ENCODE results near the gene NBL1. TPM values are rescaled to one million over a fixed set of nuclear protein-coding genes. Genes with fewer than 3 reads are reported as not detected.

NBL1 gene
- total and polyA plus RNA-seq, 9 of the 15 experiments (the other 6 are each of a cell fraction or from before 2014, with no cell fraction given), result 0.10 to 3.7 (median 1.8) TPM; not detected in 1

- TF ChIP-seq, protein P1, sequence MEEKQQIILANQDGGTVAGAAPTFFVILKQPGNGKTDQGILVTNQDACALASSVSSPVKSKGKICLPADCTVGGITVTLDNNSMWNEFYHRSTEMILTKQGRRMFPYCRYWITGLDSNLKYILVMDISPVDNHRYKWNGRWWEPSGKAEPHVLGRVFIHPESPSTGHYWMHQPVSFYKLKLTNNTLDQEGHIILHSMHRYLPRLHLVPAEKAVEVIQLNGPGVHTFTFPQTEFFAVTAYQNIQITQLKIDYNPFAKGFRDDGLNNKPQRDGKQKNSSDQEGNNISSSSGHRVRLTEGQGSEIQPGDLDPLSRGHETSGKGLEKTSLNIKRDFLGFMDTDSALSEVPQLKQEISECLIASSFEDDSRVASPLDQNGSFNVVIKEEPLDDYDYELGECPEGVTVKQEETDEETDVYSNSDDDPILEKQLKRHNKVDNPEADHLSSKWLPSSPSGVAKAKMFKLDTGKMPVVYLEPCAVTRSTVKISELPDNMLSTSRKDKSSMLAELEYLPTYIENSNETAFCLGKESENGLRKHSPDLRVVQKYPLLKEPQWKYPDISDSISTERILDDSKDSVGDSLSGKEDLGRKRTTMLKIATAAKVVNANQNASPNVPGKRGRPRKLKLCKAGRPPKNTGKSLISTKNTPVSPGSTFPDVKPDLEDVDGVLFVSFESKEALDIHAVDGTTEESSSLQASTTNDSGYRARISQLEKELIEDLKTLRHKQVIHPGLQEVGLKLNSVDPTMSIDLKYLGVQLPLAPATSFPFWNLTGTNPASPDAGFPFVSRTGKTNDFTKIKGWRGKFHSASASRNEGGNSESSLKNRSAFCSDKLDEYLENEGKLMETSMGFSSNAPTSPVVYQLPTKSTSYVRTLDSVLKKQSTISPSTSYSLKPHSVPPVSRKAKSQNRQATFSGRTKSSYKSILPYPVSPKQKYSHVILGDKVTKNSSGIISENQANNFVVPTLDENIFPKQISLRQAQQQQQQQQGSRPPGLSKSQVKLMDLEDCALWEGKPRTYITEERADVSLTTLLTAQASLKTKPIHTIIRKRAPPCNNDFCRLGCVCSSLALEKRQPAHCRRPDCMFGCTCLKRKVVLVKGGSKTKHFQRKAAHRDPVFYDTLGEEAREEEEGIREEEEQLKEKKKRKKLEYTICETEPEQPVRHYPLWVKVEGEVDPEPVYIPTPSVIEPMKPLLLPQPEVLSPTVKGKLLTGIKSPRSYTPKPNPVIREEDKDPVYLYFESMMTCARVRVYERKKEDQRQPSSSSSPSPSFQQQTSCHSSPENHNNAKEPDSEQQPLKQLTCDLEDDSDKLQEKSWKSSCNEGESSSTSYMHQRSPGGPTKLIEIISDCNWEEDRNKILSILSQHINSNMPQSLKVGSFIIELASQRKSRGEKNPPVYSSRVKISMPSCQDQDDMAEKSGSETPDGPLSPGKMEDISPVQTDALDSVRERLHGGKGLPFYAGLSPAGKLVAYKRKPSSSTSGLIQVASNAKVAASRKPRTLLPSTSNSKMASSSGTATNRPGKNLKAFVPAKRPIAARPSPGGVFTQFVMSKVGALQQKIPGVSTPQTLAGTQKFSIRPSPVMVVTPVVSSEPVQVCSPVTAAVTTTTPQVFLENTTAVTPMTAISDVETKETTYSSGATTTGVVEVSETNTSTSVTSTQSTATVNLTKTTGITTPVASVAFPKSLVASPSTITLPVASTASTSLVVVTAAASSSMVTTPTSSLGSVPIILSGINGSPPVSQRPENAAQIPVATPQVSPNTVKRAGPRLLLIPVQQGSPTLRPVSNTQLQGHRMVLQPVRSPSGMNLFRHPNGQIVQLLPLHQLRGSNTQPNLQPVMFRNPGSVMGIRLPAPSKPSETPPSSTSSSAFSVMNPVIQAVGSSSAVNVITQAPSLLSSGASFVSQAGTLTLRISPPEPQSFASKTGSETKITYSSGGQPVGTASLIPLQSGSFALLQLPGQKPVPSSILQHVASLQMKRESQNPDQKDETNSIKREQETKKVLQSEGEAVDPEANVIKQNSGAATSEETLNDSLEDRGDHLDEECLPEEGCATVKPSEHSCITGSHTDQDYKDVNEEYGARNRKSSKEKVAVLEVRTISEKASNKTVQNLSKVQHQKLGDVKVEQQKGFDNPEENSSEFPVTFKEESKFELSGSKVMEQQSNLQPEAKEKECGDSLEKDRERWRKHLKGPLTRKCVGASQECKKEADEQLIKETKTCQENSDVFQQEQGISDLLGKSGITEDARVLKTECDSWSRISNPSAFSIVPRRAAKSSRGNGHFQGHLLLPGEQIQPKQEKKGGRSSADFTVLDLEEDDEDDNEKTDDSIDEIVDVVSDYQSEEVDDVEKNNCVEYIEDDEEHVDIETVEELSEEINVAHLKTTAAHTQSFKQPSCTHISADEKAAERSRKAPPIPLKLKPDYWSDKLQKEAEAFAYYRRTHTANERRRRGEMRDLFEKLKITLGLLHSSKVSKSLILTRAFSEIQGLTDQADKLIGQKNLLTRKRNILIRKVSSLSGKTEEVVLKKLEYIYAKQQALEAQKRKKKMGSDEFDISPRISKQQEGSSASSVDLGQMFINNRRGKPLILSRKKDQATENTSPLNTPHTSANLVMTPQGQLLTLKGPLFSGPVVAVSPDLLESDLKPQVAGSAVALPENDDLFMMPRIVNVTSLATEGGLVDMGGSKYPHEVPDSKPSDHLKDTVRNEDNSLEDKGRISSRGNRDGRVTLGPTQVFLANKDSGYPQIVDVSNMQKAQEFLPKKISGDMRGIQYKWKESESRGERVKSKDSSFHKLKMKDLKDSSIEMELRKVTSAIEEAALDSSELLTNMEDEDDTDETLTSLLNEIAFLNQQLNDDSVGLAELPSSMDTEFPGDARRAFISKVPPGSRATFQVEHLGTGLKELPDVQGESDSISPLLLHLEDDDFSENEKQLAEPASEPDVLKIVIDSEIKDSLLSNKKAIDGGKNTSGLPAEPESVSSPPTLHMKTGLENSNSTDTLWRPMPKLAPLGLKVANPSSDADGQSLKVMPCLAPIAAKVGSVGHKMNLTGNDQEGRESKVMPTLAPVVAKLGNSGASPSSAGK (IDR thresholded peaks at IDR 0.05), result no peak; the same call in 1 of the 2 replicates
- TF ChIP-seq DMBX1 (CRISPR knock-in tag; IDR thresholded peaks at IDR 0.05; ENCODE audit: borderline replicate concordance), result 0 out of 2 replicates have a peak, but pooled peaks have one; percentile 48
- TF ChIP-seq CBX2 (IDR thresholded peaks at IDR 0.05; ENCODE audit: insufficient read depth, low read length, poor library complexity, severe bottlenecking), result no peak
- peak; percentile 86 for TF ChIP-seq GABPA (tag; conservative IDR thresholded peaks at IDR 0.05; ENCODE audit: low read depth)
- TF ChIP-seq ZNF41 (CRISPR knock-in tag; conservative IDR thresholded peaks at IDR 0.05), result no peak
- TF ChIP-seq PHF8 (IDR thresholded peaks at IDR 0.05; ENCODE audit: borderline replicate concordance, low read length), result peak; percentile 88
- TF ChIP-seq ZNF830 (CRISPR knock-in tag; IDR thresholded peaks at IDR 0.05), result peak; percentile 54; the same call in 1 of the 2 replicates
- TF ChIP-seq SFPQ (IDR thresholded peaks at IDR 0.05; ENCODE audit: low read depth, low read length), result no peak
- TF ChIP-seq PHB2 (IDR thresholded peaks at IDR 0.05; ENCODE audit: low read depth), result no peak; the same call in 1 of the 2 replicates
- no peak for TF ChIP-seq SIRT6 (IDR thresholded peaks at IDR 0.05; ENCODE audit: low read depth, low read length)
- TF ChIP-seq FOSL1 (tag; conservative IDR thresholded peaks at IDR 0.05), result no peak; the same call in none of the 2 replicates
- peak; percentile 85 to 87 for TF ChIP-seq NRF1 (conservative IDR thresholded peaks at IDR 0.05 in 1 of 2, IDR thresholded peaks at IDR 0.05 in 1 of 2)
- TF ChIP-seq KLF13 (tag; IDR thresholded peaks at IDR 0.05; ENCODE audit: borderline replicate concordance, low read depth), result no peak; the same call in 1 of the 2 replicates
Measured at GRCh38 chr1:19596714-19597495, 47.2 kb upstream of the NBL1 start (continued).
